Measurements from ENCODE around the gene GYS2.
A peak's percentile ranks its signal among the peaks of the same experiment; 100 is the strongest.

Gene GYS2

DNA sequence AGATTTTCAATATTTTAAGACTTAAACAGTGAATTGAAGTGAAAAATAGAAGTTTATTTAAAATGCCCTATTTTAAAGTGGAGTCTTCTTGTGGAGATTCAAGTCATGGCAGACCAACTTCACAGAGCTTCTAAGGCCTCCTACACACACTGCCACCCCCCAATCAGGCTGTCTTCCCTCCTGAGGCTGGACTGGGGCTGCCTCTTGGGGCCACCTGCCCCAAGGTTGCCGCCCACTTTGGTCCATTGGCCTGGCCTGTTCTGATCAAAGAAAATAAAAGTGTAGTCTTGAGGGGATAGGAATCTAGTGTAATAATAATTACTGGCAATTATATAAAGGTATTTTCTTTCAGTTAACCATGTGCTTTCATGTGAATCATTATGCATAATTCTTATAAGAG, 101.8 kb downstream of the GYS2 start:
- no peak for DNase-seq (ENCODE audit: low read depth)

DNA sequence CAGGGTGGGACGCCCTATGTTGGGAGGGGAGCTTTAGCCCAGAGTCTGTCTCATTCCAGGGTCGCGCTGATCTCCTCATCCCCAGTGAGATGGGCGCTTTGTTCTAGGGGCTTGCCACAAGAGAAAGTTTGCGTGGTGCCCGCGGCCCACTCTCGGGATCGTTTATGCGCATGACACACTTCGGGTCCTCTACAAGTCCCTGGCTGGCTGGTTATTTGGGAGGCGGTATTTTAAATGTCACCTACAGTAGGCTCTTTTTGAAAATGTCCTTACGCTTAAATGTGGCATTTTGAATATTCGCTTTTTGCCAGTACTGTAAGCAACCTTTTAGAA, 102.5 kb downstream of the GYS2 start:
- peak; percentile 23 for DNase-seq (ENCODE audit: low read depth)

DNA sequence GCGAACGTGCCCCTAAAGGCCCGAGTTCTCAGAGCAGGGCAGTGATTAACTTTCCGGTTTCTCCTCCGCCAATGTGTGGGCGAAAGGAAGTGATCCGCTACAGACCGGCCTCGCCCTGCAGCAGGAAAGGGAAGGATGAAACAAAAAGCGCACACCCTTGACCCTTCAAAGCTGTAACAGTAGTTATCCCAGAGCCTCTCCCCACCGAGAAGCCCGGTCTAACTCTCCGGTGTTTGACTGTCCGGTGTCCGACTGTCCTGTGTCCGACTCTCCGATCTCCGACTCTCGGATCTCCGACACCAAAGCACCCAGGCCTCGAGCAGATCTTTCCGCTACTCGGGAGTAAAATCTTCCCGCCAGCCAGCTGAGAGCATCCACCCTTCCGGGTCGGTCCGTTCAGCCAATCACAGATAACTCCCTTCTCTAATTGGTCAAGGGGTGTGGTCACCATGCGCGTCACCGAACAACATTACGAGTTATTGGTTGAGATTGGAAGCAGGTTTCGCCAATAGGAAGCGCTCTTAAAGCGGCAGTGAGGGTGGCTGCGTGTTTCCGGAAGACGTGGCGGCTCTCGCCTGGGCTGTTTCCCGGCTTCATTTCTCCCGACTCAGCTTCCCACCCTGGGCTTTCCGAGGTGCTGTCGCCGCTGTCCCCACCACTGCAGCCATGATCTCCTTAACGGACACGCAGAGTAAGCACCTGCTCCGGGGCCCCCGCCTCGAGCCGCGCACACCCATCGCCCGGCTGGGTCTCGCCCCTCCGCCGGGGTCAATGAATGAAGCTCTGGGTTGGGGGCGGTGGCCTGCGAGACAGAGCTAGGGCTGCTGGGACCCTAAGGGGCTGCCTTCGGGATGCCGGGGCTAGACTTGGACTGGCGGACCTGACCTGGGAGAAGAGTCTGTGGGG, 103.1 kb downstream of the GYS2 start, which contains the start of the genes GOLT1B and RECQL:
Gene GOLT1B (plus strand): TSS at position 532 of the 906 bp plus-strand sequence. CDS start 135 bp downstream, at position 667.
Gene RECQL (minus strand): TSS at position 378 of the 906 bp plus-strand sequence. CDS start 2,065 bp downstream, outside the sequence.
- DNase-seq (ENCODE audit: low read depth): peak; percentile 86

- DNase-seq (ENCODE audit: low read depth): no peak
Observed at GRCh38 chr12:21500786-21501257, 103.8 kb downstream of the GYS2 start.

DNA sequence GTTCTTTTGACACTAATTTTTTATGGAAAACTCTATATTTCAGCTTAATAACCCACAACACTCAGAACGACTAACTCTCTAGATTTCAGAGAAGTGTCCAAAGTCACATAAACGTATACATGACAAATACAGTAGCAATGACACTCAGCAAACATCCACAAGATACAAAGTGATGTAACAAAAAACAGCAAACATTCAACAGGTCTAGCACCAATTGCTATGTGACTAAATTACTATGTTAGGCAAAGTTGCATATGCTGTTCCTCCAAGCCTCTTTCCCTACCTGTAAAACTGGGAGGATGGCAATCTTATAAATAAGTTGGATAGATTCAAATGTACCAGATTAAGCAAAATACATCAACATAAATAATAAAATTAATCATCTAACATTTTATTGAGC, 104.9 kb downstream of the GYS2 start:
- no peak for DNase-seq (ENCODE audit: low read depth)

Measured in activated T-cell treated with anti-CD3 and anti-CD28 coated beads for 24 hours (primary cell).